DND-41 (cell line): ENCODE results near the gene SGPL1.

Experiments used
- CTCF ChIP-seq: IDR thresholded peaks from 2 replicates; pipeline ENCODE4 v1.5.1; 2012; ENCODE audit warnings: borderline replicate concordance, low read length, moderate library complexity, mild to moderate bottlenecking; ENCODE audit not compliant: poor library complexity, severe bottlenecking; ENCODE audit errors: extremely low read depth
- EZH2 ChIP-seq: IDR thresholded peaks from 3 replicates; pipeline ENCODE4 v1.6.1; 2012; ENCODE audit warnings: borderline replicate concordance, low read depth, mild to moderate bottlenecking, moderate library complexity, low read length, inconsistent platforms; ENCODE audit not compliant: severe bottlenecking

GRCh38 chr10:70916241-70916640, 100.5 kb downstream of the SGPL1 start:
- no peak for TF ChIP-seq CTCF
- TF ChIP-seq EZH2: no peak
